ENCODE results near the gene INPP5D.

- TF ChIP-seq EZH2 (IDR thresholded peaks at IDR 0.05; ENCODE audit: borderline replicate concordance, low read length) (no peak), CTCF (IDR thresholded peaks at IDR 0.05; ENCODE audit: low read length) (no peak)
Measured at GRCh38 chr2:233114421-233114861, 54.3 kb downstream of the INPP5D start.

Measured in OCI-LY1 (cell line).